MG63 (cell line): ENCODE data around the gene ITGA5. TPM values are rescaled to one million over a fixed set of nuclear protein-coding genes. Genes with fewer than 3 reads are reported as not detected.

ENCODE experiments used
- DNase-seq: peaks from one replicate; pipeline ENCODE4 v3.0.0-alpha.2; 2020
- H3K27me3 ChIP-seq: fragments of 250-450 bp; sonication (Bioruptor Pico); 2 replicates; pipeline ENCODE4 v1.5.1; 2020; ENCODE audit warnings: mild to moderate bottlenecking, moderate library complexity
- H3K36me3 ChIP-seq: fragments of 250-450 bp; sonication (Bioruptor Pico); 2 replicates; pipeline ENCODE4 v1.5.1; 2020; ENCODE audit warnings: mild to moderate bottlenecking, moderate library complexity
- H3K4me3 ChIP-seq: fragments of 250-450 bp; sonication (Bioruptor Pico); 2 replicates; pipeline ENCODE4 v1.5.1; 2020; ENCODE audit warnings: mild to moderate bottlenecking, moderate library complexity
- H3K9me3 ChIP-seq: fragments of 250-450 bp; sonication (Bioruptor Pico); 2 replicates; pipeline ENCODE4 v1.5.1; 2020; ENCODE audit warnings: mild to moderate bottlenecking, moderate library complexity
- total RNA-seq: library from RNA; depleted of rRNA; stranded (reverse); fragments of >200 nt; shearing (Covaris generic); gene quantifications from 2 replicates; pipeline ENCODE4 v1.2.3, GENCODE V29; 2014; ENCODE audit warnings: low replicate concordance

Gene ITGA5
- total RNA-seq, 1 experiment from 2014 or later, result 91.5 TPM

DNA sequence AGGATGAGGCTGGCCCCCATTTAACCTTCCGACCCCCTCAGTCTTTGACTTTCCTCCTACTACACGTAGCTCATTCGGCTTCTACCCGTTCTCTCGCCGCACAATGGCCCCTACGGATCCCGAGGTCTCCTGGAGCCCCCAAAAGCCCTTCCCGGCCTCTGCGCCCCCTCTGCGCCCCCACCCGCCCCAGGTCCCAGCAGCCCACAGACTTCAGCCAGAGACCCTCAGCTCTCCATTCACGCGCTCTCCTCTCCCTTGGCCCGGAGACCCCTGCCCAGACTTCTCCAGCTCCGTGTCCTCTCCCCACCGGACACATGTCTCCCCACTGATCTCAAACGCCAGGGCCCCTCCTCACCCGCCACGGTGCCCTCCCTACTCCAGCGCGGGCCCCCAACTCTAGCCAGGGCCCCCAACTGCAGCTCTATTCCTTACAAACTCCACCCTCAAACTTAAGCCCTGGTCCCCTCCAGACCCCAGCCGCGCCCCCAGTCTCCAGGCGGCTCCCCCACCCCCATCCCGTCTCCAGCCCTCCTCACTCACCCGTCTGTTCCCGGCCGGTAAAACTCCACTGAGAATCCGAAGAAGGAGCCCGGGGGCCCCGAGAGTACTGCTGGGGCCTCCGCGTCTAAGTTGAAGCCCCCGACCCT lies 502 bp downstream of the ITGA5 start:
- no peak for DNase-seq
- H3K9me3 ChIP-seq, result no peaks in the 10 kb centered on the region
- H3K4me3 ChIP-seq, result peak overlapping the region; percentile 92
- no peaks in the 10 kb centered on the region for H3K27me3 ChIP-seq
- H3K36me3 ChIP-seq, result peaks cover 10% of the 10 kb centered on the region

DNA sequence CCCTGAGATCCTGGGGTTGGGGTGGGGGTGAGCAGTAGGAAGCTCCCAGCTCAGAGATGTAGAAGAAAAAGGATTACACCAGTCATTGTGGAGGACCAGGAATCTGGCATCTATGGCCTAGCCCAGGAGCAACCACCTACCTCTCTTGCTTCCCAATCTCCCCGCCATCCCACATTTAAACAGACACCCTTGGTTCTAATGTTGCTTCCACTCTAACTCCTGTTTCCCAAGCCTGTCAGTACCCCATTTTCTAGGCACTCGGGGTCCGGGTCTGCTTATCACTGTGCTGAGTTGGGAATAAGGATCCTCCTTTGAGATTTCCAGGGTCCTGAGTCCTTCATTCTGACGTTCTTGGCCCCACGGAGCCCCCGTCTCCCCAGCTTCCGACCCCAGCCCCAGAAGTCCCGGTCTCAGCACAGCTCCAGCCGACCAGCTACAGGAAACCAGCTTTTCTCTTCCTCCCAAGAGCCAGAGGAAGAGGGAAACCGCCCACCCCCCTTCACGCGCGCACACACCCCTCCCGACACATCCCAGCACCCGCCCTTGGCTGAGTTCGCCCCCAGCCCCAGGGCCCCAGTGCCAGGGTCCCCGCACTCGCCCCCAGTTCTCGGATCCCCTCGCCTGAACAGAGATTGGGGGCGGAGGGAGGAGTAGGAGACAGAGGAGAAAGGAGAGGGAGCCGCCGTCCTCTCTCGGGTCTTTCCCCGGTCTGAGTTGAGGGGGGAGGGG lies 1.2 kb downstream of the ITGA5 start:
- DNase-seq, result peak; percentile 50
- H3K9me3 ChIP-seq, result no peaks in the 10 kb centered on the region
- H3K27me3 ChIP-seq, result no peaks in the 10 kb centered on the region
- peaks cover 10% of the 10 kb centered on the region for H3K36me3 ChIP-seq
- peak overlapping the region; percentile 92 for H3K4me3 ChIP-seq

DNA sequence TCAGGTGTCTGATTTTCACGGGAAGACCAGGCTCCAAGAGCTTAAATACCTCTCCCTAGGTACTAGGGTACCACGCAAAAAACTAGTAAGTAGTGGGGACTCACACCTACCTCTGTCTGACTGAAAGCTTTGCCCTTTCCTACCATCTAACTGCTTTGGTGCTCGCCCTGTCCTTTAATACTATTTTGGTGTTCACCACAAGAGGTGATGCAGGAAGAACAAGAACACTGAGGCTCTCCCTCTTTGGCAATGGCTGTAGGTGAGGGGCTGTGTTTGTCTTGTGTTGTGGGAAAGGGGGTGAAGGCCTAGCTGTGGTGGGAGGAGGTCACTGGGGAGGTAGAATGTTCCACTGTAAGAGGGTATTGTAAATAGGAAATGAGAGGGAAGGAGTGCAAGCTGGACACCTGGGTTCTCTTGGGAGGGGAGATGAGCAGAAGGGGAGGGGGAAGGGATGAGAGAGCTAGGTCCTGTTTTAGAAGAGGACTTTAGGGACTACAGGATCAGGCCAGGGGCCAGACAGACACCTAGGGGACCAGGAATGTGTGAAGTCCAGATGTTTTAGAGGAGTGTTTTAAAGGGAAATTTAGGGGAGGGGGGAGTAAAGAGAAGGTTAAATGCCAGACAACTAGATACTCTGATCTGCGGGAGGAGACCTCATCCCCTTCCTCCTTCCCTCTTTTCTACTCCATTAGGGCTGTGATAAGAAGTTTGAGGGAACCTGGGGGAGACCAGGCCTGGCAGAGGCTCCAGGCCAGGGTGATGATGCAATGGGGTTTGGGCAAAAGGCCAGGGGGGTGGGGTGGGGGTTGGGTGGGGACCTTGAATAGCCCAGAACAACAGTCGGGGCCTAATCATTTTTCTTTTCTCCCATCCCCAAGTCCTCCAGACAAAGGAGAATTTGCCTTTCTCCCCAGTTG lies 2.1 kb downstream of the ITGA5 start:
- Histone ChIP-seq H3K9me3 (no peaks in the 10 kb centered on the region), H3K4me3 (peak overlapping the region; percentile 92), H3K36me3 (peaks cover 12% of the 10 kb centered on the region), H3K27me3 (no peaks in the 10 kb centered on the region)
- no peak for DNase-seq

DNA sequence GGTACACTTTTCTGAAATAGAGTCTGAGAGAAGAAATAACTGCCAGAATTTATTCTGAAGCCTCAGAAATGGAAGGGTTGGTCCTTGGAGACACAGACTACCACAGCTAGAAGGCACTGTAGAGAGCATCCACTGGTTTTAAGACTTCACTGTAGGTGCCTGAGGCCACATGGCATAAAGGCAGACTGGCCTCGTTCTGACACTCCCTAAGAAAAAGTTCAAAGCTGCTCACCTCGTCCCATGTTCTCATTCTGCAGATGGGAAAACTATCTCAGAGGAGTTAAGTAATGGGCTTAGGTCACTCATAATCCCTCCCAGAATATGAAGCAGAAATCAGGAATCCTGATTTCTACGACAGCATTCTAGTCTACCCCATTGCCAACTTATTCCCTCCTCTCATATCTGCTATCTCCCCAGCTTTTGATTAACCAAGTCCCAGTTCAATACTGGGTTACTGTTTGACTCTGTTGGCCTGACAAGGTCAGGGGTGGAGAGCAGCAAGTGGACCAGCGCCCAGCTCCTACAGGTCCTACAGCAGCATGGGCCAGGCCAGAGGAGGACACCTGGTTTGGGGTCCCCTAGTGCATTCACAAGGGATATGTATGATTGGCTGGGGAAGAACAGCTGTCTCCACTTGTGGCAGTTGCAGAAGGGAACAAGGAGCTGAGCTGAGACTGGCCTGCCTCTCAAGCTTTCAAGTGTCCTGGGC lies 3.7 kb downstream of the ITGA5 start:
- no peak for DNase-seq
- no peak overlapping the region for H3K4me3 ChIP-seq
- H3K36me3 ChIP-seq, result peaks cover 24% of the 10 kb centered on the region

DNA sequence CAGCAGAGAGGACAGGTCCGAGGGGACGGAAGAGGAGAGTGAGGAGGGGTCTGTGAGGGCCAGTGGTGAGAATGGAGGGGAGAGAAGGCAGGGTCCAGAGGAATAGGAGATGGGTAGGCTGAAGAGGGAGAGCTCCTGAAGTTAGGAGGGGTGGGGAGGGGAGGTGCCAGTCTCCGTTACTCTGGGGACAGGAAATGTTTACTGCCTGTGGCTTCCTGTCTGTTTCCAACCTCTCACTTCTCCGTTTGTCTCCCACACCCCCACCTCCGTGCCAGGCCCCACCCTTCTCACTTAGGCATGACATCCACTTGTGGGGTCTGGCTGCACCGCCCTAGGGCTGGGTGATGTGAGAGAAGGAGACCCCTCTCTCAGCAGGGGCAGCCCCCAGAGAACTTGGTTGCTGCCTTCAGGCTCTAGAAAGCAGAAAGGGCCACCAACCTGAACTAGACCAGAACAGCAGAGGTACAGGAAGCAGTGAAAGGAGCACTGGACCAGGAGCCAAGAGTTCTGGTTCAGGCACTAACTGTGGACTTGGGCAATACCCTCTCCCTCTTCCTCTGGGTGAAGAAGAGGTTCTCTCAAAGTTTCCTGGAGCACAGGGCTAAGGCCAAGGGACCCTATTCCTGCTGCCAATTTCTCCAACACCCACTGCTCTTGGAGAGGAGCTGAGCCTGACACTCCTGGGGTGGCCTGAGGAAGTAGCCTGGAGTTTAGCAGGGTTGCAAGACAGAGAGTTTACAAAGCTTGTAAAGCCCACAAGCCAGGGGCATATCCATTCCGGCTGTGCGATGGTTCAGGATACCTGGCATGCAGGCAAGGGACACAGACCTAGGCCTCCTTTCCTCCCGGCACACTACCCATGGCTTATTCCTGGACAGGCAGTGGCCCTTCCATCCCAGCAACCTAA lies 5.5 kb downstream of the ITGA5 start:
- Histone ChIP-seq H3K36me3 (peaks cover 33% of the 10 kb centered on the region), H3K4me3 (no peak overlapping the region), H3K9me3 (no peaks in the 10 kb centered on the region), H3K27me3 (no peaks in the 10 kb centered on the region)
- no peak for DNase-seq

More for the DNA sequence above, 3.7 kb downstream of the ITGA5 start:
- no peaks in the 10 kb centered on the region for H3K27me3 ChIP-seq
- no peaks in the 10 kb centered on the region for H3K9me3 ChIP-seq

DNA sequence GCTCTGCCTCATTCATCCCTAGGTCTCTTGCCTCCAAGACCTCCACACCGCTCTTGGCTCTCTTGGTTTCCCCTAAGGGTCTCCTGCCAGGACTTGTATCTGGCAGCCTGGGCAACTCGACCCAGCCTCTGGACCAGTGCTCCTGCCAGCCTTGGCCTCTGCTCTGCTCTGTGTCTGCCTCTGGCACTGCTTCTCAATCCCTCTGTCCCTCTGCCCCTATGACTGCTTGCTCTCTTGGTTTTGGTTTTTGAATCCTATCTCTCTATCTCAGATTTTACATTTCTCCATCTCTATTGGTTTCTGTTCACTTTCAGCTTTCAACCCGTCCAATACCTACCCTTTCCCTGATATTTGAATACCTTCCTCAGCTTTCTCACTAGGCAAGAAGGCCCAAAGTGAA lies 6.3 kb downstream of the ITGA5 start:
- Histone ChIP-seq H3K36me3 (peaks cover 40% of the 10 kb centered on the region), H3K27me3 (no peaks in the 10 kb centered on the region), H3K4me3 (no peak overlapping the region), H3K9me3 (no peaks in the 10 kb centered on the region)
- no peak for DNase-seq

DNA sequence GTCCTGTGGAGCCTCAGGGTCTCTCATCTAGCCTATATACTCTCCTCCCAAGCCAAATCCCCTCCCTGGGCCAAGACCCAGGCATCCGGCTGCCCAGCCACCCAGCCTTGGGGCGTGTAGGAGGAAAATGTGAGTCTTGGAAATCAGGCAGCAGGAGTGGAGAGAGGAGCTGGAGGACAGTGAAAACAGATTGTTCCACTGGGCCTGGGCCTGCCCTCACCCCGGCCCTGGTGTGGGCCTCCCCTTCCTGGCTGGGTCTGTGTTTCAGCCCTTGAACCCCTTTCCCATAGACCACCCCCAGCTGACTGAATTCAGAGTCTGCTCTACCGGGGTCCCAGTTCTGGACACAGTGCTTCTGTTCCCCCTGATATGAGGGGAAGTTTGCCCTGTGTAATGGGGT lies 6.7 kb downstream of the ITGA5 start:
- H3K9me3 ChIP-seq, result no peaks in the 10 kb centered on the region
- DNase-seq, result no peak
- H3K36me3 ChIP-seq, result peaks cover 44% of the 10 kb centered on the region
- H3K4me3 ChIP-seq, result no peak overlapping the region
- H3K27me3 ChIP-seq, result no peaks in the 10 kb centered on the region

DNA sequence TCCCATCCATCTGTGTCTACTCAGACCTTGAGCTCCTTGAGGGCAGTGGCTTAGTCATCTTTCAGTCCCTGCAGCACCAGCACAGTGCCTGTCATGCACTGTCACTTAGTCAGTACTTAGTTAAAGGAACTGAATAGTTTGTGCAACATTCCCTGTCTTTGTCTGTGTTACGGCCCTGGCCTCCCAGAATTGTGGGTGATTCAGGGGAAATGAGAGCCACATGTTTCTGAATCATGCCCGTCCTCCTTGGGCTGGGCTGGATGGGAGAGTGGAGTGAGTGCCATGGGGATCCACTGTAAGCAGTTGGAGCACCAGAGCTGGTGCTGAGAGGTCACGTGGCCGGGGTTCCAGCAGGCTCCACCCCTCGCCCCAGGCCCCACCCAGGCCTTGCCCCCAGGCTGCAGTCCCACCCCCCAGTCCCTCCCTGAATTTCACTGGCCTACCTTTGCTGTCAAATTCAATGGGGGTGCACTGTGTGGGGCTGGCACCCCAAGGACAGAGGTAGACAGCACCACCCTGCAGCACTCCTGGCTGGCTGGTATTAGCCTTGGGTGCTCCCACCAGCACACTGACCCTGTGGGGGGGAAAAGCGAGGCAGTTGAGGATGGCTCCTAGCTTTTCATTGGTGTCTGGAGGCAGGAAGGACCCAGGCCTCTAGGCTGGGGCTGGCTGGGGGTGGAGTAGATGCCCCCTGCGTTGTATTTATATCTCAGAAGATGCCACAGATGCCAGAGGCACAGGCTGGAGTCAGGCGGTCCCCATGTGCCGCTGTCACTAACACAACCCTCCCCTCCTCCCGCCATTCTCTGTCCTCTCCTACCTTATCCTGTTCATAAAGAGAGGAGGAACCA lies 7.5 kb downstream of the ITGA5 start:
- no peaks in the 10 kb centered on the region for H3K27me3 ChIP-seq
- peak; percentile 86 for DNase-seq
- no peak overlapping the region for H3K4me3 ChIP-seq
- peaks cover 47% of the 10 kb centered on the region for H3K36me3 ChIP-seq
- H3K9me3 ChIP-seq, result no peaks in the 10 kb centered on the region

DNA sequence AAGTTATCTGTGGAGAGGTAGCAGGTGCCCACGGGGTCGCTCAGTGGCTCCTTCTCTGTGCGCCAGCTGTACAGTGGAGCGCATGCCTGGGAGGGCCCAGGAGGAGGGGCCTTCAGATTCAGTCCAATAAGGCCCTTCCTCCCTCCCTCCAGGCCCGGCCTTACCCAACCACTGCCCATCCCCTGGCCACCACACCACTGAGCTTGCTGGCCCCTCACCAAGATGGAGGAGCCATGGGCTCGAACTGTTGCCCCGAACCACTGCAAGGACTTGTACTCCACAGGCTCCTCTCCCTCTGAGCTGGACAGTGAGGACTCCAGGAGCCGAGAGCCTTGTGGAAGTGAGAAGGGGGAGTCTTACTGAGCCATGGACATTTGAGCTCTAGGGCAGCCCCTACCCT lies 9.8 kb downstream of the ITGA5 start:
- no peak for DNase-seq
- no peaks in the 10 kb centered on the region for H3K9me3 ChIP-seq
- H3K36me3 ChIP-seq, result peaks cover 64% of the 10 kb centered on the region
- H3K4me3 ChIP-seq, result no peak overlapping the region
- H3K27me3 ChIP-seq, result no peaks in the 10 kb centered on the region

DNA sequence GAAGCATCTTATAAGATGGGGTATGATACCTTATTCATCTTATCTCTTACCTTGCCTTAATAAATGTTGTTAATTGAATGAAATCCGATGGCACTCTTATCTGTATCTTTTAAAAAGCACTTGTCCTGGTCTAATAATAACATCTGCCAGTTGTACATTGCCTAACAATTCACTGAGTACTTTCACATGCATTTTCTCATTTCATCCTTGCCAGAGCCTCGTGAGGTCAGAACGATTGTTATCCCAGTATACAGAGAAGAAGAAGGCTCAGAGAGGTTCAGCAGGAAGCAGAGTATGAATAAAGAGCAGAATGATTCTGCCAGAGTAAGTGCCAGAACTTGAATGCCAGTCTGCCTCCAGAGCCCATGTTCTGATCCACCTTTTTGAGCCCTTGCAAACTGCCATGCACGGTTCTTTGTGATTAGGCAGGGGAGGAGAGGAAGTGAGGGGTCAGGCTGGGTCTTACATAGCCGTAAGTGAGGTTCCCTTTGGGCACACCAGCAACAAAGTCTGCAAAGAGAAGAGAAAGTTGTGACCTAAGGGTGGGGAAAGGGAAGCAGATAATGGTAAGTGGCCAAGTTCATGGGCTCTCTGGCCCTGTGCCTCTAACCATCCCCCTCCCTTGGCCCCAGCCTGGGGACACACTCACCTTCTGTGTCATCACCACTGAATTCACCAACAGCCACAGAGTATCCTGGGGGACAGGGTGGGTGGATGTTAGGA lies 11.7 kb downstream of the ITGA5 start:
- DNase-seq, result no peak
- H3K36me3 ChIP-seq, result peaks cover 81% of the 10 kb centered on the region
- no peak overlapping the region for H3K4me3 ChIP-seq
- no peaks in the 10 kb centered on the region for H3K9me3 ChIP-seq
- no peaks in the 10 kb centered on the region for H3K27me3 ChIP-seq

DNA sequence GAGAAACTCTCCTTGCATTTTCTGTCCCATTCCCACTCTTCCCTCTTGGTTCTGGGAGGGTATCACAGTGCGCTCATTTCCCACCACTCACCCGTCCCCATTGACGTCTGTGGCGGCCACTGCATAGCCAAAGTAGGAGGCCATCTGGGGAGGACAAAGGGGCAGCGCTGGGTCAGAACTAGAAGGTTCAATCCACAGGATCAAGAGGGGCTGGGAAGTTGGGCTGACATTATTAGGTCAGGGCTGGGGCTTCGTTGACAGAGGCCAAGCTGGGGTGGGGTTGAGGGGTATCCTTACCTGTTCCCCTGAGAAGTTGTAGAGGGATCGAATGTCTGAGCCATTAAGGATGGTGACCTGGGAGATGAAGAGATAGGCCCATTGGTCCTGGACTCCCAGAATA lies 13.5 kb downstream of the ITGA5 start:
- DNase-seq, result no peak
- Histone ChIP-seq H3K36me3 (peaks cover 84% of the 10 kb centered on the region), H3K27me3 (no peaks in the 10 kb centered on the region), H3K4me3 (no peak overlapping the region), H3K9me3 (no peaks in the 10 kb centered on the region)

DNA sequence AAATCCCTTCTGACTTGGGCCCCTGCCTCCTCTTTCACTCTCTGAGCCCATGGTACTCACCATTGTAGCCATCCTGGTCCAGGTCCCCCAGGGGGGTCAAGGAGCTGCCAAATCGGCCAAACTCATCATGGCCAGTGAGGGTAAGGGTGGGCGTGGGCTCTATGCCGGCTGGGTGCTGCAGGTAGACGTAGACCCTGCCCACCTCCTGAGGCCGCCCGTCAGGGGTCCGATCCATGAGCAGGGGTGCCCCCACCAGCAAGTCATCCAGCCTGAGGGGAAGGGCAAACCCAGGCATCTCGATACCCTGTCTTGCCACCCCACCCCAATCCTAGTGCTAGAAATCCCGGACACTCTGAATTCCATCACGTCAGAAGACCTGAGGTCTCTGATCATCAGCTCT lies 14.0 kb downstream of the ITGA5 start:
- no peaks in the 10 kb centered on the region for H3K9me3 ChIP-seq
- H3K36me3 ChIP-seq, result peaks cover 88% of the 10 kb centered on the region
- no peak overlapping the region for H3K4me3 ChIP-seq
- H3K27me3 ChIP-seq, result no peaks in the 10 kb centered on the region
- no peak for DNase-seq

DNA sequence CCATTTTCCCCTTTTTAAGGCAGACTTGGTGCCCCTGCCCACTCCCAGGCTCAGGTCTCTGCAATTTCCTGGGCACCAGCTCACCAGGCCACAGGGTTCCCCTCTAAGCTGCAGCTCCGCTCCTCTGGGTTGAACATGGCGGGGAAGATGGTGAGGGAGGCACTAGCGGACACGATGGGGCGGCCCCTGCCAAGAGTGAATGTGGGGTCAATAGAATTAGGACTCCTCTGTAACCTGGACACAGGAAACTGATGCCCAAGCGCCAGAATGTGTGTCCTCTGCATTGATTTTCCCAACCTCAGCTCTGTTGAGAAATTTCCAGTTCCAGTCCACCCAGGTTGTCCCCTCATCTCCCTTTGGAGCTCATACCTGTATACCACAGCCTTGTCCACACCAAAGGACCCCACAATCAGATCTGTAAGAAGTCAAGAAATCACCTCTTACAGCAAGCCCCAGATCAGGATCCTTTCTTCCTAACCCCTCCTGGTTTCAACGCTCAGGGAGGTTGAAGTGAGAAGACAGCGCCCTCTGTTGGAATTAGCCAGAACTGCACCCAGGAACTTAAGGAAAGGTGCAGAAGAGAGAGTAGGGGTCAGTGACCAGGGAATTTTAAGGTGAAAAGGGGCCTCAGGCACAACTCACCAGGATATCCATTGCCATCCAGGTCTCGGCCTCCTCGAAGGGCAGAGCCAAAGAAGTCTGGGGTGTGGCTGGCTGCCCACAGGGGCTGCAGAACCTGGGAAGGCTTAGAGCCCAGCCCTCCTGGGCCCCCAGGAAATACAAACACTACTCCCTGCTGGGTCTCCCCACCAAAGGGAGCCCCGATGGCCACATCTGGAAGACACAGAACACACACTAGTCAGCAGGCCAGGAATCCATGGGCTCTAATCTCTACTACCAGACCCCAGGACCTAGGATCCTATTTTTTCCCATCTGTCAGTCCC lies 14.7 kb downstream of the ITGA5 start:
- Histone ChIP-seq H3K36me3 (peaks cover 94% of the 10 kb centered on the region), H3K27me3 (no peaks in the 10 kb centered on the region), H3K4me3 (no peak overlapping the region), H3K9me3 (no peaks in the 10 kb centered on the region)
- no peak for DNase-seq

DNA sequence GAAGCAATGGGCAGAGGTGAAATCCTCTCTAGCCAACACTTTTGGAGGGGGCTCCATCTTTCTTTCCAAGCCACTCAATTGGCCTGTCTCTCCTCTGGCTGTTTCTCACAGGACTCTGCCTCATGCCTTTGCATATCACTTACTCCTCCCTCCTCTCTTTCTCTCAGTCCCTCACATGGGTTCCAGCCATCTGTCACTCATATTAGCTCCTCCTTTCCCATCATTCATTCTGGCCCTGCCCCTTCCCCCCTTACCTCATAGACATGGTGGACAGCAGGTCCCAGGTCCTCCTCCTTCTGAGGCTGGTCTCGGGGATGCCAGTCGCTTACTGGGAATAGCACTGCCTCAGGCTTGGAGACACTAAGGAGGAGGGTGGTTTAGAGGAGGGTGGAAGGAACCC lies 17.9 kb downstream of the ITGA5 start:
- H3K9me3 ChIP-seq, result no peaks in the 10 kb centered on the region
- no peak overlapping the region for H3K4me3 ChIP-seq
- peaks cover 93% of the 10 kb centered on the region for H3K36me3 ChIP-seq
- no peaks in the 10 kb centered on the region for H3K27me3 ChIP-seq
- DNase-seq, result no peak
